ENCODE results near the gene TMEM30A.

TMEM30A gene

DNA sequence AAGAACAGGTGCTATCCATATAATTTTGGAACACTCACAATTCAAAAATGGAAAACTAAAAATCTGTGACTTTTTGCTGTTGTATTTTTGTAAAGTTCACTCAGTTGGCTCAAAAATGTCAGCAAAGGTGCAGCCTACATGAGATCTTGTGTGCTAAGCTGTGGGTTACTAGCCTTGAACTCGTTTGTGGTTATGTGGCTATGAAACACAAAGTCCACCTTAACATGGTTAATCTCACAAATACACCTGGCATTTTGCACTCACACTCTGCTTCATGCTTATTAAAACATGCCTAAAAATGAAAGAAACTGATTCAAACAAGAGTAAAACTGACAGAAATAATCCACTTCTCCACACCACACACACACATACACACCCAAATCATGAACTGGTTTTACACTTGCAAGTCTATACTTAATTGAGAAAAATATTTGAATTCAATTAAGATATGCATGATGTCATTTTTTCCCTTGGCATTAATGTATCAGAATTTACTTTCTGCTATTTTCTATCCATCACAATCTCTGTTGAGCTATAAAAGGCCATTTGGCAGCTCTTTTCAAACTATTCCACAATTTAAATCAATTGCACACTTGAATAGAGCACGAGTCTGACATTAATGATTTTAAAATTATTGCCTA, 22.9 kb upstream of the TMEM30A start:
- no peak overlapping the region for H3K4me3 ChIP-seq (ENCODE audit: extremely low read depth, insufficient read depth, low read length, poor library complexity, severe bottlenecking)

DNA sequence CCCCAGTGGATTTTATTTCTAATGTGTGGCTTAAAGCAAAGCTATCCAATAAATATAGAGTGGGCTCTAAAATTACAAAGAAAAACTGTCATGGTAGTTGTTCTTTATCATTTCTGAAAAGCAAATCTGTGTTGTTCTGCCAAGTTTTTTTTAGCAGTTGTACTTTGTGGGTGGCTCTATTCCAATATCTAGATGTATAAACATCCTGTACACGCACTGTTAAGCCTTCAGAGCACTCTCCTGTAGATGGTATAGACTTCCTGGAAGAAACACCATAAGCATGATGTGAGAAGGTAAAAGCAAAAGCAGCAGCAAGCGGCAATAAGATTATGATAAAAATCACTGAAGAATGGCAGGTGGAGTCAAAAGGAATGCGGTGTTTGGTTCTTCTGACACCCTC, 21.5 kb upstream of the TMEM30A start:
- H3K9me3 ChIP-seq (ENCODE audit: control insufficient read depth, low read length), result no peaks in the 10 kb centered on the region
- WGBS, 2 experiments (ENCODE audit: insufficient coverage in 2 of 2), result 100% methylated on average over 1 to 2 of the region's 3 CpGs
- no peaks in the 10 kb centered on the region for H3K36me3 ChIP-seq (ENCODE audit: control insufficient read depth, insufficient read depth, low read length)
- peaks cover 12% of the 10 kb centered on the region for H3K4me1 ChIP-seq (ENCODE audit: control insufficient read depth, insufficient read depth, low read length, poor library complexity, severe bottlenecking)
- H3K27ac ChIP-seq (ENCODE audit: low read depth, low read length, severe bottlenecking), result no peak overlapping the region
- H3K4me3 ChIP-seq (ENCODE audit: extremely low read depth, insufficient read depth, low read length, poor library complexity, severe bottlenecking), result no peak overlapping the region

More for the DNA sequence above, 22.9 kb upstream of the TMEM30A start:
- H3K4me1 ChIP-seq (ENCODE audit: control insufficient read depth, insufficient read depth, low read length, poor library complexity, severe bottlenecking), result peaks cover 12% of the 10 kb centered on the region
- H3K9me3 ChIP-seq (ENCODE audit: control insufficient read depth, low read length), result no peaks in the 10 kb centered on the region
- H3K27ac ChIP-seq (ENCODE audit: low read depth, low read length, severe bottlenecking), result no peak overlapping the region
- no peaks in the 10 kb centered on the region for H3K36me3 ChIP-seq (ENCODE audit: control insufficient read depth, insufficient read depth, low read length)
- WGBS, 2 experiments (ENCODE audit: insufficient coverage in 2 of 2), result no CpG with 5 or more reads among the region's 2 CpGs

DNA sequence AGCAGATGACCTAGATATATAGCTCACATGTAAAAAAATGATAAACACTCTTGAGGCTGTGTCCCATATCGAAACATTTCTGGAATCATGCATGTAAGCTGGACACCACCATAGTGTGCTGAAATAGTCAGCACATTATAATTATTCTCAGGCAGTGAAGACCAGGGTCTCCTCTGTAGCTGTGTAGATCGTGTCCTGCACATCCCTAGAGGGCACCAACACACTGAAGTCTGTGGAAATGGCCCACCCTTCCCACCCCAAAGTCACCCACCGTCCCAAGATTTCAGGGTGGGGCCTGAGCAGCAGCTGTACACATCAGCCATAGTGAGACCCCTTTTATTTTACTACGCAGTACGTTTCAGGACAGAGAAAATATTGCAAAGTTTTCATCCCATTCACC, 21.0 kb upstream of the TMEM30A start:
- 86% methylated on average over 1 of the region's 5 CpGs; no CpG with 5 or more reads in 1 of the 2 experiments for WGBS, 2 experiments (ENCODE audit: insufficient coverage in 2 of 2)
- H3K4me1 ChIP-seq (ENCODE audit: control insufficient read depth, insufficient read depth, low read length, poor library complexity, severe bottlenecking), result peaks cover 12% of the 10 kb centered on the region
- H3K27ac ChIP-seq (ENCODE audit: low read depth, low read length, severe bottlenecking), result no peak overlapping the region
- no peaks in the 10 kb centered on the region for H3K9me3 ChIP-seq (ENCODE audit: control insufficient read depth, low read length)
- H3K36me3 ChIP-seq (ENCODE audit: control insufficient read depth, insufficient read depth, low read length), result no peaks in the 10 kb centered on the region
- no peak overlapping the region for H3K4me3 ChIP-seq (ENCODE audit: extremely low read depth, insufficient read depth, low read length, poor library complexity, severe bottlenecking)

DNA sequence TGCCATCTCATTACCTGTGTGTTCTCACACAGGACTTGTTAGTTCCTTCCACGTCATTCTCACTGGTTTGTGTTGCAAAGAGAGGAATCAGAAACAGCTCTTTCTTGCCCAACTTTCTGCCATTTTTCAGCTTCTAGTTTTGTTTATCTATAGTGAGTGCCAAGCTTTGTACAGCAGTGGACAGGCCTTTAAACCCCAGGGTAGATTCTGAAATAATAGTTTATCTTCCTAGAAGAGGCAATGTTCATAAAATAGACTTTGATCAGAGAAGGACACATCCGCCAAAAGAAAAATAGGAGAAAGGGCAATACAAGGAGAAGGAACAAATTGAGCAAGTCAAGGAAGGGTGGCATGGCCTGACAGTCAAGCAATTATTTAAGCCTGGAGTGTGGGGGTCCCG, 17.7 kb upstream of the TMEM30A start:
- H3K9me3 ChIP-seq (ENCODE audit: control insufficient read depth, low read length), result no peaks in the 10 kb centered on the region
- H3K4me3 ChIP-seq (ENCODE audit: extremely low read depth, insufficient read depth, low read length, poor library complexity, severe bottlenecking), result no peak overlapping the region
- H3K4me1 ChIP-seq (ENCODE audit: control insufficient read depth, insufficient read depth, low read length, poor library complexity, severe bottlenecking), result no peaks in the 10 kb centered on the region
- no peak overlapping the region for H3K27ac ChIP-seq (ENCODE audit: low read depth, low read length, severe bottlenecking)
- H3K36me3 ChIP-seq (ENCODE audit: control insufficient read depth, insufficient read depth, low read length), result no peaks in the 10 kb centered on the region
- 87 to 95% methylated on average over 2 to 3 of the region's 3 CpGs for WGBS, 2 experiments (ENCODE audit: insufficient coverage in 2 of 2)

DNA sequence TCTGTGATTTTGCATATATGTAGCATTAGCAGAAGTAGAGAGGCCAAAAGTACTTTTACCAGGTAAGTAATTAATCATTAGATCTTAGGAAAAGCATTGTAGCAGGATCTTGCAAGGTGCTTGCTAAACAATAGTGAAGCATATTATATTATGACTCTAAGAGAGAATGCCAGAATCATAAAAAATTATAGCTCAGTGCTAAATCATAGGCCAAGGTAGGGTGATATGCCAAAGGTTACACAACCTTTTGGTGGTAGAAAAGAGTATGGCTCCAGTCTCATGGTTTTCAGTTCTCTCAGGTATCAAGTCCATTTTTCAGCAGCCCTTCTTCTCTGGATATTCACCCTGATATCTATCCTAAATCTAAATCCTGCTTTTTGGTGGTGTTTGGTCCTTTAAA, 16.9 kb upstream of the TMEM30A start:
- no peak overlapping the region for H3K27ac ChIP-seq (ENCODE audit: low read depth, low read length, severe bottlenecking)
- no peaks in the 10 kb centered on the region for H3K4me1 ChIP-seq (ENCODE audit: control insufficient read depth, insufficient read depth, low read length, poor library complexity, severe bottlenecking)
- no peaks in the 10 kb centered on the region for H3K9me3 ChIP-seq (ENCODE audit: control insufficient read depth, low read length)

DNA sequence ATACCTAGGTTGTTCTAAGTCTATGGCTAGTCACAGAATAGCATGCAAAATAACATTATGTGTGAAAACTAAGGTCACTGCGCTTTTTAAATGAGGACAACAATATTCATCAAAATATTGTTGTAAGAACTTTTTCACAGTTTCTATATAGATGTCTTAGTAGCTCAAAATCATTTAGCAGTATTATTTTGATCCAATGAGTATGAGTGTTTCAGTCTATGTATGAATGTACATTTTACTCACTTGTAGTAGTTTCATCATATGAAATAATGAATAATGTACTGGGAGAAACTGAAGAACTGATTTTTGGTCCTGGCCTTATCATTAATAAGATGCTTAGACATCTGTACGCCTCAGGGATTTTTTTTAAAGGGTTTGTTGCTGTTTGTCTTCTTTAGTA, 16.5 kb upstream of the TMEM30A start:
- Histone ChIP-seq H3K4me3 (ENCODE audit: extremely low read depth, insufficient read depth, low read length, poor library complexity, severe bottlenecking) (no peak overlapping the region), H3K4me1 (ENCODE audit: control insufficient read depth, insufficient read depth, low read length, poor library complexity, severe bottlenecking) (no peaks in the 10 kb centered on the region), H3K27ac (ENCODE audit: low read depth, low read length, severe bottlenecking) (no peak overlapping the region), H3K9me3 (ENCODE audit: control insufficient read depth, low read length) (no peaks in the 10 kb centered on the region), H3K36me3 (ENCODE audit: control insufficient read depth, insufficient read depth, low read length) (no peaks in the 10 kb centered on the region)
- 80% methylated on average over 1 of the region's 2 CpGs; no CpG with 5 or more reads in 1 of the 2 experiments for WGBS, 2 experiments (ENCODE audit: insufficient coverage in 2 of 2)

More for the DNA sequence above, 16.9 kb upstream of the TMEM30A start:
- H3K4me3 ChIP-seq (ENCODE audit: extremely low read depth, insufficient read depth, low read length, poor library complexity, severe bottlenecking), result no peak overlapping the region
- no peaks in the 10 kb centered on the region for H3K36me3 ChIP-seq (ENCODE audit: control insufficient read depth, insufficient read depth, low read length)

DNA sequence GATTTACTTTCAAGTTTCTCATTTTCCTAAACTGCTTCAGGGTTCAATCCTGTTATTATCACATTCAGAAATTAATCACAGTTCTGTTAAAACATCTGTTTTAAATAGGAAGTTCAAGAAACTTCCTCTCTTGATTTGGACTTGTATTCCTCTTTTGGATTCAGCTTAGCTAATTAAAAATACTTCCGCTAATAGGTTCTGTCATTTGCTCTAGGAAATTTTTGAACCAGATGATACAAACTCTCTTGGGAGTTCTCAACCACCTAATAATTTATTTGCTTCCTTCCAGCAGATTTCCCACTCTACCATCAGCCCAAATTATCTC, 15.9 kb upstream of the TMEM30A start:
- Histone ChIP-seq H3K4me1 (ENCODE audit: control insufficient read depth, insufficient read depth, low read length, poor library complexity, severe bottlenecking) (no peaks in the 10 kb centered on the region), H3K9me3 (ENCODE audit: control insufficient read depth, low read length) (no peaks in the 10 kb centered on the region), H3K27ac (ENCODE audit: low read depth, low read length, severe bottlenecking) (no peak overlapping the region), H3K36me3 (ENCODE audit: control insufficient read depth, insufficient read depth, low read length) (no peaks in the 10 kb centered on the region), H3K4me3 (ENCODE audit: extremely low read depth, insufficient read depth, low read length, poor library complexity, severe bottlenecking) (no peak overlapping the region)
- 83% methylated on average over 1 of the region's 1 CpG; no CpG with 5 or more reads in 1 of the 2 experiments for WGBS, 2 experiments (ENCODE audit: insufficient coverage in 2 of 2)

DNA sequence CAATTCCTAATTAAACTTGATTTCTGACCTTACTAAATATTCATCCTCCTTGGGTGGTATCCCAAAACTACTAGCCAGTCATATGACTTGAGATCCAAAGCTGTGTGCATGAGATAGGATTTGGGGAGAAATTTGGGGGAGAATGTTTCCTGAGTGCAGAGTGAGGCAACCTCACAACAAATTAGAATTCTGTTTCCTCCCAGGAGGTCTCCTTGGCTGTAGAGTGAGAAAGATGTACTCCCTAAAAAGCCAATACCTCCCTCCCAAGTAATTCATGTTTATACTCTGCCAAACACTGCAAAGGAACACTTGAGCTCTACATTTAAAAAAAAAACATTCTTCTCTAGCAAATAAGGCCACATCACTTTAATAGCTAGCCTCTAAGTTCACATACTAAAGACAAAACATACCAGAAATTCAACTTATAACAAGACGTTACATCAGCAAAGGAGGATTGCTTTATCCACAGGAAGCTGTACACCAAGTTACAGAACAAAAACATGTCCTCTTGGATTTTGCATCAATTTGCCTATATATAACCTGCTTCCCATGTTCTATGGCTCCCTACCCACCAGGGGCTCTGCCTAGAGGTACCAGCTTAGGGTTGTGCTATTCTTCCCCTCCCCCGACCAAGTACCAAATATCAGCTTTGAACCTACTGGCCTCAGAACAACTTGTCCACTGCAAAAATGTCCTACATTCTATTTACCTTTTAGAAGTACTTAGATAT, 15.4 kb upstream of the TMEM30A start:
- H3K4me3 ChIP-seq (ENCODE audit: extremely low read depth, insufficient read depth, low read length, poor library complexity, severe bottlenecking), result no peak overlapping the region
- no peaks in the 10 kb centered on the region for H3K36me3 ChIP-seq (ENCODE audit: control insufficient read depth, insufficient read depth, low read length)
- 89 to 90% methylated on average over 1 to 2 of the region's 2 CpGs for WGBS, 2 experiments (ENCODE audit: insufficient coverage in 2 of 2)
- H3K27ac ChIP-seq (ENCODE audit: low read depth, low read length, severe bottlenecking), result no peak overlapping the region
- no peaks in the 10 kb centered on the region for H3K4me1 ChIP-seq (ENCODE audit: control insufficient read depth, insufficient read depth, low read length, poor library complexity, severe bottlenecking)
- H3K9me3 ChIP-seq (ENCODE audit: control insufficient read depth, low read length), result no peaks in the 10 kb centered on the region

DNA sequence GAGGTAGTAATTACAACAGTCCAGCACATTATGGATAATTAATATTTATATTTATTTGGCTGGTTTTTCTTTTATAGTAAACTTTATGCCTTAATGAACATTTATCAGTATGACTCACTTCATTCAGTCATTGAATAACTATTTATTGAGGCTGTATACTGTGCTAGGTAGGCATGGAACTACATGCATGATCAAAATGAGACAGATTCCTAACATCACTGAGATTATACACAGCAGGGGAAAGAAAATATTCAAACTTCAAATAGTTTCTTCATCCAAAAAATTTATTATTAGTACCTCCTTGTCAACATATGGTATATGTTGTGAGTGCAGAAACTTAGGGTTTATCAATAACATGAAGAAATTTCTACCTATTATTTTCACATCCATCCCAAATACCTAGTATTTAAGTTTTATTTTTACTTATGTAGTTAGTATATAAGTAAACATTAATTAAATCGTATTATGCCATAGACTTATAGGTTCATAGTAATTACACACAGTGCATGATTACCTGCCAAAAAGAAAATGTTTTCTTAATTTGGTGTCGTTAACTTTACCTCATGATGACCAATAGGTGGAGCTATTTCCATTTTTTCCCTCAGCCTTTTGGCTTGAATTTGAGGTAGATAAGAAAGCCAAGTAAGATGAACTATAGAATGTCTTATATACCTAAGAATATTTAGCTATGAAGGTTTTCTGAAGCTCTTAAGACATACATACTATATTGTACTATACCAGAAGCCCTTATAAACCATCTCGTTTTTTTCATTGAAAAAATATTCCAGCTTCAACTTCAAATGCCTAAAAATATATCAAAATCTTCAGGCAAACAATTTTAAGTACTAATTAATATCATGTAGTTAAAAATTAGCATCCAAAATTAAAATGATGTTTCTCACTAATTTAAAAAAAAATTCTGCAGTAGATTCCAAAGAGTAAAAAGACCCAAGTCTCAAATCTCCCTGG, 12.5 kb upstream of the TMEM30A start:
- Histone ChIP-seq H3K4me1 (ENCODE audit: control insufficient read depth, insufficient read depth, low read length, poor library complexity, severe bottlenecking) (no peaks in the 10 kb centered on the region), H3K9me3 (ENCODE audit: control insufficient read depth, low read length) (no peaks in the 10 kb centered on the region), H3K36me3 (ENCODE audit: control insufficient read depth, insufficient read depth, low read length) (no peaks in the 10 kb centered on the region), H3K4me3 (ENCODE audit: extremely low read depth, insufficient read depth, low read length, poor library complexity, severe bottlenecking) (no peak overlapping the region), H3K27ac (ENCODE audit: low read depth, low read length, severe bottlenecking) (no peak overlapping the region)
- WGBS, 2 experiments (ENCODE audit: insufficient coverage in 2 of 2), result no CpG with 5 or more reads among the region's 3 CpGs

DNA sequence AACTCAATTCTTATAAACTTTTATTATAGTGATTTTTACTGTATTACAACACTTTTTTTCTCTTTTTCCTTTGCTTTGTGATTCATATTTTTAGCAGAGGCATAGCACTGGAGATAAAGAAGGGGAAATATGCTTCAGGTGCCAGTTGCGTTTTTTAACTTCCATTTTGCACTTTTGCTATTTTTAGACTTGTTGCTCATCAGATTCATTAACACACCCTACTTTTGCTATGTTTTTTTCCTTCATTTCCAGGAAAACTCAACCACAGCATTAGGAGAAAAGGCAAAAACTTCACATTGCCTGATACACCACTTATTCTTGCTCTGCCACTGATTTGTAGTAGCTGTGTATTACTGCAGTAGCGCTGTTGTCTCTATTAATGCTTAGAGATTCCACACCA, 8.0 kb upstream of the TMEM30A start:
- H3K27ac ChIP-seq (ENCODE audit: low read depth, low read length, severe bottlenecking), result no peak overlapping the region
- H3K9me3 ChIP-seq (ENCODE audit: control insufficient read depth, low read length), result no peaks in the 10 kb centered on the region
- WGBS, 2 experiments (ENCODE audit: insufficient coverage in 2 of 2), result 100% methylated on average over 1 of the region's 2 CpGs
- no peaks in the 10 kb centered on the region for H3K4me1 ChIP-seq (ENCODE audit: control insufficient read depth, insufficient read depth, low read length, poor library complexity, severe bottlenecking)
- no peak overlapping the region for H3K4me3 ChIP-seq (ENCODE audit: extremely low read depth, insufficient read depth, low read length, poor library complexity, severe bottlenecking)
- H3K36me3 ChIP-seq (ENCODE audit: control insufficient read depth, insufficient read depth, low read length), result no peaks in the 10 kb centered on the region

All from mesodermal cell (in vitro differentiated cells).